PC-9 (cell line): ENCODE data around the gene SLC25A33. TPM values are rescaled to one million over a fixed set of nuclear protein-coding genes. Genes with fewer than 3 reads are reported as not detected.

Source experiments
- BruUV-seq: library from RNA; stranded (reverse); fragments of 400-500 nt; replicated peaks from 2 replicates; lab custom pipeline; 2021; lab: Mats Ljungman, UMichigan
- CTCF ChIA-PET: fragments of 300-600 bp; sonication (Branson Sonifier 250); formaldehyde crosslinking; loops from one replicate; lab custom pipeline; 2022; ENCODE audit warnings: antibody characterized with exemption; lab: Charles Lee
- POLR2A ChIA-PET: fragments of 300-600 bp; sonication (Branson Sonifier 250); formaldehyde crosslinking; loops from one replicate; lab custom pipeline; 2022; ENCODE audit warnings: antibody characterized with exemption; ENCODE audit not compliant: unreplicated experiment; lab: Charles Lee
- DNase-seq, 2 experiments: peaks; one replicate each; pipeline versions ENCODE4 v3.0.0 to v3.0.0-alpha.2; 2015 to 2022; ENCODE audit warnings: mixed read lengths in 1 of 2
- H2AFZ ChIP-seq: fragments of 200-600 bp; sonication (generic); 2 replicates; pipeline ENCODE4 v1.8.1; 2017; ENCODE audit warnings: antibody characterized with exemption
- H3F3A ChIP-seq: fragments of 200-600 bp; sonication (generic); 2 replicates; pipeline ENCODE4 v1.8.1; 2017; ENCODE audit warnings: antibody characterized with exemption, mild to moderate bottlenecking, low read depth; ENCODE audit not compliant: insufficient read depth
- H3K27ac ChIP-seq: fragments of 200-600 bp; sonication (generic); 2 replicates; pipeline ENCODE4 v1.6.1; 2016; ENCODE audit warnings: mixed run types
- H3K27me3 ChIP-seq: fragments of 200-600 bp; sonication (generic); 2 replicates; pipeline ENCODE4 v1.6.1; 2016; ENCODE audit warnings: low read depth, mixed run types; ENCODE audit not compliant: insufficient read depth
- H3K36me3 ChIP-seq: fragments of 200-600 bp; sonication (generic); 2 replicates; pipeline ENCODE4 v1.6.1; 2016; ENCODE audit warnings: low read depth, mixed run types
- H3K4me1 ChIP-seq: fragments of 200-600 bp; sonication (generic); replicated peaks from 2 replicates; pipeline ENCODE4 v1.6.1; 2016; ENCODE audit warnings: mixed run types; ENCODE audit not compliant: insufficient read depth
- H3K4me2 ChIP-seq: fragments of 200-600 bp; sonication (generic); 2 replicates; pipeline ENCODE4 v1.6.1; 2017; ENCODE audit warnings: mixed run types
- H3K4me3 ChIP-seq: fragments of 200-600 bp; sonication (generic); 2 replicates; pipeline ENCODE4 v1.6.1; 2016; ENCODE audit warnings: mixed run types
- H3K79me2 ChIP-seq: fragments of 200-600 bp; sonication (generic); 2 replicates; pipeline ENCODE4 v1.6.1; 2017; ENCODE audit warnings: low read depth, mixed run types
- H3K9me2 ChIP-seq: fragments of 200-600 bp; sonication (generic); 2 replicates; pipeline ENCODE4 v1.8.1; 2017; ENCODE audit warnings: mild to moderate bottlenecking; ENCODE audit not compliant: insufficient read depth
- H3K9me3 ChIP-seq: fragments of 200-600 bp; sonication (generic); 2 replicates; pipeline ENCODE4 v1.8.1; 2016; ENCODE audit warnings: low read depth; ENCODE audit not compliant: insufficient read depth
- H4K20me1 ChIP-seq: fragments of 200-600 bp; sonication (generic); 2 replicates; pipeline ENCODE4 v1.8.1; 2017; ENCODE audit not compliant: insufficient read depth
- CTCF ChIP-seq: fragments of 200-600 bp; sonication (generic); conservative IDR thresholded peaks from 2 replicates; pipeline ENCODE4 v1.6.1; 2017; ENCODE audit warnings: mixed run types, antibody characterized with exemption, mild to moderate bottlenecking, moderate library complexity
- EZH2 ChIP-seq: fragments of 200-600 bp; sonication (generic); IDR thresholded peaks from 2 replicates; pipeline ENCODE4 v1.8.0; 2017; ENCODE audit warnings: antibody characterized with exemption, low read depth
- intact Hi-C: fragments of 100-400 bp; cut with micrococcal nuclease; formaldehyde crosslinking; loops from one replicate; pipeline ENCODE4 v1.10.0; 2022; ENCODE audit not compliant: unreplicated experiment
- total RNA-seq: library from RNA; stranded (reverse); gene quantifications from 2 replicates; pipeline ENCODE4 v1.2.3, GENCODE V29; 2021

SLC25A33 gene
- total RNA-seq, 1 experiment from 2014 or later: 3.0 TPM

GRCh38 chr1:9612162-9612845 is 73.0 kb downstream of the SLC25A33 start:
- CTCF ChIA-PET: no interaction called here

GRCh38 chr1:9612871-9613624 is 73.8 kb downstream of the SLC25A33 start:
- H2AFZ ChIP-seq: no peak overlapping the region
- no peaks in the 10 kb centered on the region for H3K9me2 ChIP-seq
- CTCF ChIA-PET: interaction anchor here (0.6 kb wide), 1 partner anchor 399 kb away, joined by 4 read pairs; no protein-coding TSS in a partner anchor
- no peak overlapping the region for H3K4me3 ChIP-seq
- no peak for DNase-seq
- H3F3A ChIP-seq: 0 out of 2 replicates have a peak, but pooled peaks cover 3% of the 10 kb centered on the region
- intact Hi-C loops: no loop called here
- H3K9me3 ChIP-seq: no peaks in the 10 kb centered on the region
- BruUV-seq: no TSS peak
- TF ChIP-seq CTCF: no peak
- no peak for TF ChIP-seq EZH2
- H3K27me3 ChIP-seq: no peaks in the 10 kb centered on the region
- no peaks in the 10 kb centered on the region for H4K20me1 ChIP-seq
- H3K4me1 ChIP-seq: no peaks in the 10 kb centered on the region
- H3K79me2 ChIP-seq: no peaks in the 10 kb centered on the region
- H3K36me3 ChIP-seq: no peaks in the 10 kb centered on the region
- H3K4me2 ChIP-seq: no peak overlapping the region
- POLR2A ChIA-PET: no interaction called here
- no peak overlapping the region for H3K27ac ChIP-seq

More at GRCh38 chr1:9612162-9612845, 73.0 kb downstream of the SLC25A33 start:
- H3K4me2 ChIP-seq: no peak overlapping the region
- no peaks in the 10 kb centered on the region for H3K9me3 ChIP-seq
- DNase-seq: no peak
- POLR2A ChIA-PET: no interaction called here
- BruUV-seq: no TSS peak
- no peak overlapping the region for H3K4me3 ChIP-seq
- intact Hi-C loops: no loop called here
- no peak for TF ChIP-seq CTCF
- TF ChIP-seq EZH2: no peak
- H4K20me1 ChIP-seq: no peaks in the 10 kb centered on the region
- H3K79me2 ChIP-seq: no peaks in the 10 kb centered on the region
- H3K27me3 ChIP-seq: no peaks in the 10 kb centered on the region
- H3K9me2 ChIP-seq: no peaks in the 10 kb centered on the region
- no peak overlapping the region for H3K27ac ChIP-seq
- no peaks in the 10 kb centered on the region for H3K4me1 ChIP-seq
- no peaks in the 10 kb centered on the region for H3K36me3 ChIP-seq
- no peak overlapping the region for H2AFZ ChIP-seq
- 0 out of 2 replicates have a peak, but pooled peaks cover 3% of the 10 kb centered on the region for H3F3A ChIP-seq

DNA sequence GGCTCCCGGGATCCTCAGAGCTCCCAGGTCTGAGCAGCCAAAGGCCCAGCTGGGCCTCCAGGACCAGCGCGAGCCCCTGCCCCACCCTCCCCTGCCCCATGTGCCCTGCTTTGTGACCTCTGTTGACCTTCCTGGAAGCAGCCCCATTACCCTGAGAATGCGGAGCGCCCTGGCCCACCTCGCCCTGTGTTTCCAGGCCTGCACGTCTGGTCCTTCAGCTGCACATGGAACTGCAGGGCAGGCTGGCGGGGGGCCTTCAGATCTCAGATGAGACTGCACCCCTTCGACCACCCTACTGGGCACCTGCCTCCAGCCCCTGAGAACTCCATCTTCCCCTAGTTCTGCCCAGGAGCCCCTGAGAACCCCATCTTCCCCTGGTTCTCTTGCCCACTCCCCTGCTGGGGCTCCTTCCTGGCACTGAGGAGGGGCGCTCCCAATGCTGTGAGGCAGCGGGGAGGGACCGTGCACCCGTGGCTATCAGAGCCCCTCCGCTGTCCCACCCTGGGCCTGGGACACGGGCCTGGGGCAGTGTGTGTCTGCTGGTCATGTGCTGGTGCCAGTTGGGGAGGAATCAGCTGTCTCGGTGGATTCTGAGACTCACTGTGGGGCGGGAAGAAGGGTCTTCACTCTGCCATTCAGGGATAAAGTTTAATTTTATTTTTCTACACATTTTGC is 74.5 kb downstream of the SLC25A33 start:
- no peaks in the 10 kb centered on the region for H3K9me2 ChIP-seq
- no peak overlapping the region for H3K4me3 ChIP-seq
- H3K4me1 ChIP-seq: no peaks in the 10 kb centered on the region
- no peak overlapping the region for H2AFZ ChIP-seq
- no peak overlapping the region for H3K27ac ChIP-seq
- H3K79me2 ChIP-seq: no peaks in the 10 kb centered on the region
- CTCF ChIA-PET: no interaction called here
- H3K36me3 ChIP-seq: no peaks in the 10 kb centered on the region
- no peaks in the 10 kb centered on the region for H3K9me3 ChIP-seq
- no peaks in the 10 kb centered on the region for H3K27me3 ChIP-seq
- H3K4me2 ChIP-seq: no peak overlapping the region
- POLR2A ChIA-PET: no interaction called here
- intact Hi-C loops: no loop called here
- 0 out of 2 replicates have a peak, but pooled peaks cover 3% of the 10 kb centered on the region for H3F3A ChIP-seq
- no peaks in the 10 kb centered on the region for H4K20me1 ChIP-seq
- TF ChIP-seq CTCF (no peak), EZH2 (no peak)
- DNase-seq: no peak
- no TSS peak for BruUV-seq
